HL-60/S4 treated with phorbol 12-myristate 13-acetate at 8.2 ng/mL for 4 days and 3 days (cell line): ENCODE data around the gene CATSPER4.

Experiments used
- in situ Hi-C: fragments of 300-500 bp; cut with MboI; formaldehyde crosslinking; loops from 2 replicates; pipeline ENCODE4 v1.15.0; 2022; ENCODE audit warnings: low sequenced_read_pairs

CATSPER4 gene

GRCh38 chr1:26164036-26164860 is 26.2 kb upstream of the CATSPER4 start:
- in situ Hi-C loops = no loop called here

GRCh38 chr1:26164861-26165842 is 25.2 kb upstream of the CATSPER4 start:
- in situ Hi-C loops = no loop called here

- in situ Hi-C loops = no loop called here
Measured at GRCh38 chr1:26166719-26167281, 23.6 kb upstream of the CATSPER4 start.

- in situ Hi-C loops = no loop called here
Measured at GRCh38 chr1:26168410-26169197, 21.8 kb upstream of the CATSPER4 start, which contains the start of gene C1orf232. TSS of gene C1orf232 (minus strand) at chr1:26168963. CDS start at chr1:26168499, 464 bp downstream.

- in situ Hi-C loops = no loop called here
Measured at GRCh38 chr1:26169198-26169554, 21.2 kb upstream of the CATSPER4 start.

GRCh38 chr1:26169669-26170471 is 20.5 kb upstream of the CATSPER4 start, which contains the start of gene ZNF593:
TSS of gene ZNF593 (plus strand) at chr1:26169908. CDS start at chr1:26169984, 76 bp downstream.
- in situ Hi-C loops = no loop called here

- in situ Hi-C loops = no loop called here
Measured at GRCh38 chr1:26170472-26170821, 20.0 kb upstream of the CATSPER4 start.

GRCh38 chr1:26171084-26172072 is 19.0 kb upstream of the CATSPER4 start, which contains the start of gene ZNF593OS:
TSS of gene ZNF593OS (minus strand) at chr1:26171832. CDS start at chr1:26171661, 171 bp downstream.
- in situ Hi-C loops = no loop called here

GRCh38 chr1:26175346-26175745 is 15.1 kb upstream of the CATSPER4 start:
- in situ Hi-C loops = no loop called here

GRCh38 chr1:26177182-26177684 is 13.2 kb upstream of the CATSPER4 start, which contains the start of gene CNKSR1:
TSS of gene CNKSR1 (plus strand) at chr1:26177491. CDS start at chr1:26177548, 57 bp downstream.
- in situ Hi-C loops = no loop called here

GRCh38 chr1:26180010-26180506 is 10.3 kb upstream of the CATSPER4 start:
- in situ Hi-C loops = no loop called here

- in situ Hi-C loops = no loop called here
Measured at GRCh38 chr1:26181586-26182382, 8.6 kb upstream of the CATSPER4 start.

GRCh38 chr1:26182383-26182696 is 8.1 kb upstream of the CATSPER4 start:
- in situ Hi-C loops = no loop called here

- in situ Hi-C loops = no loop called here
Measured at GRCh38 chr1:26184086-26184485, 6.3 kb upstream of the CATSPER4 start.

GRCh38 chr1:26184883-26185282 is 5.5 kb upstream of the CATSPER4 start:
- in situ Hi-C loops = no loop called here

GRCh38 chr1:26187882-26188281 is 2.5 kb upstream of the CATSPER4 start:
- in situ Hi-C loops = no loop called here

- in situ Hi-C loops = no loop called here
Measured at GRCh38 chr1:26188477-26188876, 1.9 kb upstream of the CATSPER4 start.
